Right lobe of liver (tissue), 4 donors: ENCODE measurements around the gene XIST.

ENCODE experiments used
- CTCF ChIP-seq, 4 donors: fragments of 200-600 bp in 3 of 4; fragments of 450-650 bp in 1 of 4; IDR thresholded peaks; one replicate each; pipeline versions ENCODE4 v1.5.1 to v1.8.0; 2016 to 2022; ENCODE audit warnings: antibody characterized with exemption in 4 of 4, mild to moderate bottlenecking in 2 of 4
- POLR2A ChIP-seq: fragments of 450-650 bp; IDR thresholded peaks from one replicate; pipeline ENCODE4 v1.6.1; 2017; ENCODE audit warnings: antibody characterized with exemption, mild to moderate bottlenecking
- donor health status: DM: no; HTN: no; CAD: no.
- donor health status: DM: no; HTN: no; CAD: no.
- donor health status: DM: no; HTN: yes; CAD: no.

DNA sequence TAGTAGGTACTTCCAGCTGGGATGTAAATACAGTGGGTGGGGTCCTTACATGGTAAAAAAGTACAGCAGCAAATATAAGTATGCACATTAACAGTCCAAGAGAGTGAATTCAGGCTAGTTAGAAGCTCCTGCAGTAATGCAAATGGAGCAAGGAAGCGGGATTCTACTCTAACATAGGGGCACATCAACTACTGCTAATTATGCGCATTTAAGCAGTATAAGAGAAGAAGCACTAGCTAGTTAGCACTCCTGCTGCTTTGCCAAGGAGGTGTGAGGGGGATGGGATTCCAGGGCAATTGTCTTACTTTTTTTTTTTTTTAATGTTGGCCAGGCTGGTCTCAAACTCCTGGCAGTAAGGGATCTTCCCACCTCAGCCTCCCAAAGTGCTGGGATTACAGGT lies 5.4 kb downstream of the XIST start:
- TF ChIP-seq CTCF (IDR thresholded peaks at IDR 0.05): no peak
- TF ChIP-seq POLR2A: no peak
